Adipocyte (in vitro differentiated cells): ENCODE results near the gene KRTAP10-2.

Experiments
- DNase-seq: peaks from one replicate; pipeline ENCODE4 v3.0.0-alpha.2; 2015; ENCODE audit warnings: low read depth
- H3K27me3 ChIP-seq: replicated peaks from 2 replicates; pipeline ENCODE4 v1.7.0; 2013; ENCODE audit warnings: mild to moderate bottlenecking, low read length, moderate library complexity; ENCODE audit not compliant: control insufficient read depth, insufficient read depth
- H3K36me3 ChIP-seq: 2 replicates; pipeline ENCODE4 v1.7.0; 2013; ENCODE audit warnings: low read length, mild to moderate bottlenecking, moderate library complexity; ENCODE audit not compliant: control insufficient read depth, insufficient read depth, severe bottlenecking
- H3K4me1 ChIP-seq: 2 replicates; pipeline ENCODE4 v1.7.0; 2013; ENCODE audit warnings: mild to moderate bottlenecking, low read length, moderate library complexity; ENCODE audit not compliant: control insufficient read depth, insufficient read depth
- H3K4me3 ChIP-seq: 2 replicates; pipeline ENCODE4 v1.7.0; 2013; ENCODE audit warnings: mild to moderate bottlenecking, low read length, moderate library complexity
- H3K9ac ChIP-seq: 2 replicates; pipeline ENCODE4 v1.7.0; 2013; ENCODE audit warnings: mild to moderate bottlenecking, low read length, moderate library complexity
- H3K9me3 ChIP-seq: 2 replicates; pipeline ENCODE4 v1.7.0; 2013; ENCODE audit warnings: mild to moderate bottlenecking, low read length, moderate library complexity; ENCODE audit not compliant: control insufficient read depth

KRTAP10-2 gene

GRCh38 chr21:44533891-44534627, 17.2 kb downstream of the KRTAP10-2 start:
- Histone ChIP-seq H3K4me1 (no peaks in the 10 kb centered on the region), H3K4me3 (no peak overlapping the region), H3K36me3 (no peaks in the 10 kb centered on the region), H3K27me3 (peaks cover 12% of the 10 kb centered on the region), H3K9me3 (no peaks in the 10 kb centered on the region), H3K9ac (no peak overlapping the region)
- DNase-seq: no peak

GRCh38 chr21:44533121-44533890, 18.0 kb downstream of the KRTAP10-2 start:
- Histone ChIP-seq H3K36me3 (no peaks in the 10 kb centered on the region), H3K9me3 (no peaks in the 10 kb centered on the region), H3K9ac (no peak overlapping the region), H3K4me1 (no peaks in the 10 kb centered on the region), H3K4me3 (no peak overlapping the region), H3K27me3 (peaks cover 12% of the 10 kb centered on the region)
- DNase-seq: no peak

- Histone ChIP-seq H3K9me3 (no peaks in the 10 kb centered on the region), H3K36me3 (no peaks in the 10 kb centered on the region), H3K9ac (no peak overlapping the region), H3K4me1 (no peaks in the 10 kb centered on the region), H3K4me3 (no peak overlapping the region), H3K27me3 (peaks cover 12% of the 10 kb centered on the region)
- DNase-seq: no peak
These were observed 18.6 kb downstream of the KRTAP10-2 start for GRCh38 chr21:44532712-44533111.

- Histone ChIP-seq H3K27me3 (peaks cover 14% of the 10 kb centered on the region), H3K4me3 (no peak overlapping the region), H3K36me3 (no peaks in the 10 kb centered on the region), H3K9ac (no peak overlapping the region), H3K4me1 (no peaks in the 10 kb centered on the region), H3K9me3 (no peaks in the 10 kb centered on the region)
- DNase-seq: no peak
These were observed 19.4 kb downstream of the KRTAP10-2 start for GRCh38 chr21:44531606-44532564.

- H3K9ac ChIP-seq: no peak overlapping the region
- H3K36me3 ChIP-seq: no peaks in the 10 kb centered on the region
- H3K4me3 ChIP-seq: no peak overlapping the region
- no peaks in the 10 kb centered on the region for H3K4me1 ChIP-seq
- no peak for DNase-seq
- H3K27me3 ChIP-seq: peaks cover 14% of the 10 kb centered on the region
- no peaks in the 10 kb centered on the region for H3K9me3 ChIP-seq
These were observed 20.3 kb downstream of the KRTAP10-2 start for GRCh38 chr21:44530903-44531605.

- H3K4me3 ChIP-seq: no peak overlapping the region
- H3K36me3 ChIP-seq: no peaks in the 10 kb centered on the region
- H3K9me3 ChIP-seq: no peaks in the 10 kb centered on the region
- no peak for DNase-seq
- no peaks in the 10 kb centered on the region for H3K4me1 ChIP-seq
- peaks cover 14% of the 10 kb centered on the region for H3K27me3 ChIP-seq
- no peak overlapping the region for H3K9ac ChIP-seq
These were observed 20.9 kb downstream of the KRTAP10-2 start for GRCh38 chr21:44530221-44530902.

GRCh38 chr21:44529503-44530125, 21.7 kb downstream of the KRTAP10-2 start:
- H3K9ac ChIP-seq: no peak overlapping the region
- peaks cover 14% of the 10 kb centered on the region for H3K27me3 ChIP-seq
- H3K36me3 ChIP-seq: no peaks in the 10 kb centered on the region
- no peaks in the 10 kb centered on the region for H3K4me1 ChIP-seq
- no peaks in the 10 kb centered on the region for H3K9me3 ChIP-seq
- H3K4me3 ChIP-seq: no peak overlapping the region
- no peak for DNase-seq

GRCh38 chr21:44529011-44529421, 22.3 kb downstream of the KRTAP10-2 start:
- DNase-seq: no peak
- no peak overlapping the region for H3K4me3 ChIP-seq
- H3K9ac ChIP-seq: no peak overlapping the region
- no peaks in the 10 kb centered on the region for H3K4me1 ChIP-seq
- H3K36me3 ChIP-seq: no peaks in the 10 kb centered on the region
- no peaks in the 10 kb centered on the region for H3K9me3 ChIP-seq
- H3K27me3 ChIP-seq: peaks cover 14% of the 10 kb centered on the region

GRCh38 chr21:44528634-44528995, 22.7 kb downstream of the KRTAP10-2 start:
- Histone ChIP-seq H3K9ac (no peak overlapping the region), H3K36me3 (no peaks in the 10 kb centered on the region), H3K4me3 (no peak overlapping the region), H3K4me1 (no peaks in the 10 kb centered on the region), H3K9me3 (no peaks in the 10 kb centered on the region), H3K27me3 (peaks cover 14% of the 10 kb centered on the region)
- DNase-seq: no peak
